ENCODE results near the gene ATXN10.

The ATXN10 gene

GRCh38 chr22:45689211-45689610, 17.6 kb downstream of the ATXN10 start:
- no peak overlapping the region for H3K4me2 ChIP-seq (ENCODE audit: low read length)

GRCh38 chr22:45690008-45690407, 18.4 kb downstream of the ATXN10 start:
- Histone ChIP-seq H3K9ac (ENCODE audit: low read length) (no peak overlapping the region), H3K4me3 (ENCODE audit: low read length) (no peak overlapping the region), H2AFZ (ENCODE audit: low read depth, low read length) (no peak overlapping the region), H3K79me2 (ENCODE audit: low read length) (peaks cover 51% of the 10 kb centered on the region), H3K4me2 (ENCODE audit: low read length) (no peak overlapping the region), H3K4me1 (ENCODE audit: low read length) (no peaks in the 10 kb centered on the region), H4K20me1 (ENCODE audit: insufficient read depth, low read length) (peaks cover 12% of the 10 kb centered on the region; the same call in 1 of the 2 replicates), H3K27ac (ENCODE audit: low read length) (no peak overlapping the region), H3K36me3 (replicated peaks; ENCODE audit: low read depth, low read length) (peaks cover 26% of the 10 kb centered on the region), H3K27me3 (ENCODE audit: low read depth, low read length) (no peaks in the 10 kb centered on the region), H3K9me3 (ENCODE audit: insufficient read depth, low read length) (no peaks in the 10 kb centered on the region)
- TF ChIP-seq, protein P1, sequence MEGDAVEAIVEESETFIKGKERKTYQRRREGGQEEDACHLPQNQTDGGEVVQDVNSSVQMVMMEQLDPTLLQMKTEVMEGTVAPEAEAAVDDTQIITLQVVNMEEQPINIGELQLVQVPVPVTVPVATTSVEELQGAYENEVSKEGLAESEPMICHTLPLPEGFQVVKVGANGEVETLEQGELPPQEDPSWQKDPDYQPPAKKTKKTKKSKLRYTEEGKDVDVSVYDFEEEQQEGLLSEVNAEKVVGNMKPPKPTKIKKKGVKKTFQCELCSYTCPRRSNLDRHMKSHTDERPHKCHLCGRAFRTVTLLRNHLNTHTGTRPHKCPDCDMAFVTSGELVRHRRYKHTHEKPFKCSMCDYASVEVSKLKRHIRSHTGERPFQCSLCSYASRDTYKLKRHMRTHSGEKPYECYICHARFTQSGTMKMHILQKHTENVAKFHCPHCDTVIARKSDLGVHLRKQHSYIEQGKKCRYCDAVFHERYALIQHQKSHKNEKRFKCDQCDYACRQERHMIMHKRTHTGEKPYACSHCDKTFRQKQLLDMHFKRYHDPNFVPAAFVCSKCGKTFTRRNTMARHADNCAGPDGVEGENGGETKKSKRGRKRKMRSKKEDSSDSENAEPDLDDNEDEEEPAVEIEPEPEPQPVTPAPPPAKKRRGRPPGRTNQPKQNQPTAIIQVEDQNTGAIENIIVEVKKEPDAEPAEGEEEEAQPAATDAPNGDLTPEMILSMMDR (IDR thresholded peaks at IDR 0.05; ENCODE audit: low read depth, low read length), result no peak
- TF ChIP-seq EZH2phosphoT487 (IDR thresholded peaks at IDR 0.05; ENCODE audit: low read depth), result no peak

More at GRCh38 chr22:45689211-45689610, 17.6 kb downstream of the ATXN10 start:
- H3K27me3 ChIP-seq (ENCODE audit: low read depth, low read length), result no peaks in the 10 kb centered on the region
- no peak overlapping the region for H3K27ac ChIP-seq (ENCODE audit: low read length)
- no peak overlapping the region for H3K9ac ChIP-seq (ENCODE audit: low read length)
- peaks cover 58% of the 10 kb centered on the region for H3K79me2 ChIP-seq (ENCODE audit: low read length)
- H4K20me1 ChIP-seq (ENCODE audit: insufficient read depth, low read length), result peaks cover 20% of the 10 kb centered on the region
- H3K4me1 ChIP-seq (ENCODE audit: low read length), result peaks cover 2% of the 10 kb centered on the region
- TF ChIP-seq, protein P1 (IDR thresholded peaks at IDR 0.05; ENCODE audit: low read depth, low read length), result no peak
- no peak for TF ChIP-seq EZH2phosphoT487 (IDR thresholded peaks at IDR 0.05; ENCODE audit: low read depth)
- no peak overlapping the region for H3K4me3 ChIP-seq (ENCODE audit: low read length)
- H3K36me3 ChIP-seq (replicated peaks; ENCODE audit: low read depth, low read length), result peaks cover 26% of the 10 kb centered on the region
- no peaks in the 10 kb centered on the region for H3K9me3 ChIP-seq (ENCODE audit: insufficient read depth, low read length)
- H2AFZ ChIP-seq (ENCODE audit: low read depth, low read length), result no peak overlapping the region

DNA sequence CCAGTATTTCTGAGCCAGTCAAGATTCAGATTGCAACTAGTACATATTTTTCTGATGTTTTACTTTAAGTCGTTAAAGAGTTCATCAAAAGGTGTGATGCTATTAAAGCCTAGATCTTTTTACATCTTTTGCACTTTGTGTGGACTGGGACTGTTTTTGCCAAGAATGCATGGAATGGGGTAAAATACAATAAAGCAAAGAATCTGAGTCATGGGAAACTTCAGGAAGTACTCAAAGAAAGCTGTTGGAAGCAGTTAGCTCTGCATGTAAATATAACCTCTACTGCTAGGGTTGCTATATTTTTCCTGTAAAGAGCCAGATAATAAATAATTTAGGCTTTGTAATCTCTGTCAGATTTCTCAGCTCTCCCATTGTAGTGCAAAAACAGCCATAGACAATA, 20.9 kb downstream of the ATXN10 start:
- Histone ChIP-seq H2AFZ (ENCODE audit: low read depth, low read length) (no peak overlapping the region), H3K9me3 (ENCODE audit: insufficient read depth, low read length) (no peaks in the 10 kb centered on the region), H3K79me2 (ENCODE audit: low read length) (peaks cover 26% of the 10 kb centered on the region), H3K4me2 (ENCODE audit: low read length) (no peak overlapping the region), H3K27ac (ENCODE audit: low read length) (no peak overlapping the region), H3K36me3 (replicated peaks; ENCODE audit: low read depth, low read length) (peaks cover 36% of the 10 kb centered on the region), H3K27me3 (ENCODE audit: low read depth, low read length) (no peaks in the 10 kb centered on the region), H4K20me1 (ENCODE audit: insufficient read depth, low read length) (0 out of 2 replicates have a peak, but pooled peaks cover under 1% of the 10 kb centered on the region), H3K4me3 (ENCODE audit: low read length) (no peak overlapping the region), H3K9ac (ENCODE audit: low read length) (no peak overlapping the region), H3K4me1 (ENCODE audit: low read length) (no peaks in the 10 kb centered on the region)
- TF ChIP-seq, protein P1 (IDR thresholded peaks at IDR 0.05; ENCODE audit: low read depth, low read length), result no peak

GRCh38 chr22:45693835-45694234, 22.2 kb downstream of the ATXN10 start:
- H2AFZ ChIP-seq (ENCODE audit: low read depth, low read length), result no peak overlapping the region
- TF ChIP-seq, protein P1 (IDR thresholded peaks at IDR 0.05; ENCODE audit: low read depth, low read length), result no peak
- TF ChIP-seq EZH2phosphoT487 (IDR thresholded peaks at IDR 0.05; ENCODE audit: low read depth), result no peak
- H4K20me1 ChIP-seq (ENCODE audit: insufficient read depth, low read length), result 0 out of 2 replicates have a peak, but pooled peaks cover 5% of the 10 kb centered on the region
- H3K4me2 ChIP-seq (ENCODE audit: low read length), result no peak overlapping the region
- no peaks in the 10 kb centered on the region for H3K9me3 ChIP-seq (ENCODE audit: insufficient read depth, low read length)
- H3K4me1 ChIP-seq (ENCODE audit: low read length), result no peaks in the 10 kb centered on the region
- H3K27me3 ChIP-seq (ENCODE audit: low read depth, low read length), result no peaks in the 10 kb centered on the region
- no peak overlapping the region for H3K9ac ChIP-seq (ENCODE audit: low read length)
- H3K79me2 ChIP-seq (ENCODE audit: low read length), result peaks cover 19% of the 10 kb centered on the region
- no peak overlapping the region for H3K4me3 ChIP-seq (ENCODE audit: low read length)
- H3K36me3 ChIP-seq (replicated peaks; ENCODE audit: low read depth, low read length), result peaks cover 44% of the 10 kb centered on the region
- H3K27ac ChIP-seq (ENCODE audit: low read length), result no peak overlapping the region

Measured in OCI-LY3 (cell line).